Osteoblast (primary cell): ENCODE data around the gene MEGF8. TPM values are rescaled to one million over a fixed set of nuclear protein-coding genes. Genes with fewer than 3 reads are reported as not detected.

Experiments used
- DNase-seq: peaks from one replicate; pipeline ENCODE4 v3.0.0; 2011; ENCODE audit warnings: low spot score, mixed read lengths; ENCODE audit not compliant: insufficient read length; ENCODE audit errors: missing footprints
- H2AFZ ChIP-seq: 2 replicates; pipeline ENCODE4 v1.6.0; 2011; ENCODE audit warnings: mild to moderate bottlenecking, low read length
- H3K27ac ChIP-seq: 2 replicates; pipeline ENCODE4 v1.5.1; 2011; ENCODE audit warnings: mild to moderate bottlenecking, low read depth, low read length, moderate library complexity
- H3K27me3 ChIP-seq: 2 replicates; pipeline ENCODE4 v1.6.0; 2012; ENCODE audit warnings: mild to moderate bottlenecking, control low read depth, inconsistent platforms, low read length, moderate library complexity; ENCODE audit not compliant: insufficient read depth
- H3K36me3 ChIP-seq: 2 replicates; pipeline ENCODE4 v1.5.1; 2011; ENCODE audit warnings: mild to moderate bottlenecking, low read length, control low read depth, moderate library complexity; ENCODE audit not compliant: insufficient read depth
- H3K4me1 ChIP-seq: 2 replicates; pipeline ENCODE4 v1.5.1; 2011; ENCODE audit warnings: mild to moderate bottlenecking, low read length, control low read depth, moderate library complexity; ENCODE audit not compliant: insufficient read depth
- H3K4me2 ChIP-seq: 2 replicates; pipeline ENCODE4 v1.6.0; 2011; ENCODE audit warnings: mild to moderate bottlenecking, low read length; ENCODE audit not compliant: insufficient read depth
- H3K4me3 ChIP-seq: fragments of 200-600 bp; sonication (generic); 3 replicates; pipeline ENCODE4 v1.5.1; 2012; ENCODE audit warnings: mild to moderate bottlenecking, low read length, inconsistent platforms; ENCODE audit not compliant: insufficient read depth
- H3K79me2 ChIP-seq: 2 replicates; pipeline ENCODE4 v1.6.0; 2012; ENCODE audit warnings: mild to moderate bottlenecking, low read length, control low read depth, inconsistent platforms; ENCODE audit not compliant: insufficient read depth
- H3K9me3 ChIP-seq: 2 replicates; pipeline ENCODE4 v1.5.1; 2011; ENCODE audit warnings: low read depth, low read length, control low read depth
- H4K20me1 ChIP-seq: 2 replicates; pipeline ENCODE4 v1.6.0; 2012; ENCODE audit warnings: mild to moderate bottlenecking, low read length, control low read depth; ENCODE audit not compliant: insufficient read depth
- total RNA-seq: library from RNA; depleted of rRNA; stranded (reverse); fragments of >200 nt; gene quantifications from 2 replicates; pipeline ENCODE4 v1.2.3, GENCODE V29; 2012
- TF ChIP-seq, protein P1 (sequence below): IDR thresholded peaks from 2 replicates; pipeline ENCODE4 v1.5.1; 2011; ENCODE audit warnings: mild to moderate bottlenecking, low read depth, low read length, moderate library complexity; ENCODE audit errors: extremely low read depth

The MEGF8 gene
- total RNA-seq, 1 donor = 30.0 TPM

DNA sequence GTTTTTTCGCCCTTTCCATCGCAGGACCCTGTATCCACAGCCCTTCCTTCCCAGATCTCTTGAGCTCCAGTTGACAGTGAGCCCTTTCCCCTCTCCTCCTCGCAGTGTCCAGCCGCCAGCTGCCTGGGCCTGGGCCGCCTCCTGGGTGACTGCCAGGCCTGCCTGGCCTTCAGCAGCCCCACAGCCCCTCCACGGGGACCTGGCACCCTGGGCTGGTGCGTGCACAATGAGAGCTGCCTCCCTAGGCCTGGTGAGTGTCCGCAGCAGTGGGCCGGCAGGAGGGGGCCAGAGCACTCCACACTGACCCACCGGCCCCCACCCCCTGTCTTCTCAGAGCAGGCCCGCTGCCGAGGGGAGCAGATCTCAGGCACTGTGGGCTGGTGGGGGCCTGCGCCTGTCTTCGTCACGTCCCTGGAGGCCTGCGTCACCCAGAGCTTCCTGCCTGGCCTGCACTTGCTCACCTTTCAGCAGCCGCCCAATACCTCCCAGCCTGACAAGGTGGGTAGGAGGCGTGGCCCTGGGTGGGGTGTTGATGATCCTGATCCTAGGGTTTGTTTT is 19.0 kb downstream of the MEGF8 start:
- peaks cover 5% of the 10 kb centered on the region for H3K36me3 ChIP-seq
- no peaks in the 10 kb centered on the region for H3K9me3 ChIP-seq
- H3K27me3 ChIP-seq = no peaks in the 10 kb centered on the region
- H3K4me3 ChIP-seq = no peak overlapping the region
- H3K4me1 ChIP-seq = no peaks in the 10 kb centered on the region
- peak; percentile 9 for DNase-seq
- no peaks in the 10 kb centered on the region for H4K20me1 ChIP-seq
- no peak overlapping the region for H2AFZ ChIP-seq
- H3K4me2 ChIP-seq = no peak overlapping the region
- no peak overlapping the region for H3K27ac ChIP-seq
- no peaks in the 10 kb centered on the region for H3K79me2 ChIP-seq
- TF ChIP-seq, protein P1, sequence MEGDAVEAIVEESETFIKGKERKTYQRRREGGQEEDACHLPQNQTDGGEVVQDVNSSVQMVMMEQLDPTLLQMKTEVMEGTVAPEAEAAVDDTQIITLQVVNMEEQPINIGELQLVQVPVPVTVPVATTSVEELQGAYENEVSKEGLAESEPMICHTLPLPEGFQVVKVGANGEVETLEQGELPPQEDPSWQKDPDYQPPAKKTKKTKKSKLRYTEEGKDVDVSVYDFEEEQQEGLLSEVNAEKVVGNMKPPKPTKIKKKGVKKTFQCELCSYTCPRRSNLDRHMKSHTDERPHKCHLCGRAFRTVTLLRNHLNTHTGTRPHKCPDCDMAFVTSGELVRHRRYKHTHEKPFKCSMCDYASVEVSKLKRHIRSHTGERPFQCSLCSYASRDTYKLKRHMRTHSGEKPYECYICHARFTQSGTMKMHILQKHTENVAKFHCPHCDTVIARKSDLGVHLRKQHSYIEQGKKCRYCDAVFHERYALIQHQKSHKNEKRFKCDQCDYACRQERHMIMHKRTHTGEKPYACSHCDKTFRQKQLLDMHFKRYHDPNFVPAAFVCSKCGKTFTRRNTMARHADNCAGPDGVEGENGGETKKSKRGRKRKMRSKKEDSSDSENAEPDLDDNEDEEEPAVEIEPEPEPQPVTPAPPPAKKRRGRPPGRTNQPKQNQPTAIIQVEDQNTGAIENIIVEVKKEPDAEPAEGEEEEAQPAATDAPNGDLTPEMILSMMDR = no peak

DNA sequence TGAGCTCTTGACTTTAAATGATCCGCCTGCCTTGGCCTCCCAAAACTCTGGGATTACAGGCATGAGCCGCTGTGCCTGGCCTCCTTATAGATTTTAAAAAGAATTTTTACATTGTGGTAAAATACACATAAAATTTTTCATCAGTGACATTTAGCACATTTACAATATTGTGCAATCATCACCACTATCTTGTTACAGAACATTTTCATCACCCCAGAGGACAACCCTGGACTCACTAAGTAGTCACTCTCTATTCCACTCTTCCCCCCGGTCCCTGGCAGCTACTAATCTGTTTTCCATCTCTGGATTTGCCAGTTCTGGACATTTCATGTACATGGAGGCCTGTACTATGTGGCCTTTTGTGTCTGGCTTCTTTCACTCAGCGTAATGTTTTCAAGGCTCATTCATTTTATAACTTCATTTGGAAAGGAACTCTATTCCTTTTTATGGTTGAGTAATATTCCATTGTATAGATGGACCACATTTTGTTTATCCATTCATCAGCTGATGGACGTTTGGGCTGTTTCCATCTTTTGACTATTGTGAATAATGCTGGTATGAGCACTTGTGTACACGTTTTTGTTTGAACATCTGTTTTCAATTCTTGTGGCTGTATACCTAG is 19.9 kb downstream of the MEGF8 start:
- H3K27ac ChIP-seq = no peak overlapping the region
- no peak overlapping the region for H3K4me2 ChIP-seq
- no peaks in the 10 kb centered on the region for H3K27me3 ChIP-seq
- peak; percentile 69 for DNase-seq
- H2AFZ ChIP-seq = no peak overlapping the region
- no peak overlapping the region for H3K4me3 ChIP-seq
- H3K9me3 ChIP-seq = no peaks in the 10 kb centered on the region
- H3K4me1 ChIP-seq = no peaks in the 10 kb centered on the region
- TF ChIP-seq, protein P1 = no peak
- H3K79me2 ChIP-seq = no peaks in the 10 kb centered on the region
- H4K20me1 ChIP-seq = no peaks in the 10 kb centered on the region
- H3K36me3 ChIP-seq = peaks cover 5% of the 10 kb centered on the region

DNA sequence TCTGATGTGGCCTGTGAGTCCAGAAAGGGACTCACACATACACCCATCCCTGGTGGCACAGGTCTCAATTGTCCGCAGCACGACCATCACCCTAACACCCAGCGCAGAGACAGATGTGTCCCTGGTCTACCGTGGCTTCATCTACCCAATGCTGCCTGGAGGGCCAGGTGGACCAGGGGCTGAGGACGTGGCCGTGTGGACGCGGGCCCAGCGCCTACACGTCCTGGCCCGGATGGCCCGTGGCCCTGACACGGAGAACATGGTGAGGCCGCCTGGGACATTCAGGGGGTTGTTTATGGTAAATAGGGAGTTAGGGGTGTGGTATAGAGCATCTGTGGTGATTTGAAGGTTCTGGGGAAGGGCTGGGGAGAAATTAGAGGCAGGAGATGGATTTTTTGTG is 22.8 kb downstream of the MEGF8 start:
- Histone ChIP-seq H3K9me3 (no peaks in the 10 kb centered on the region), H3K4me3 (no peak overlapping the region), H2AFZ (no peak overlapping the region), H3K27me3 (no peaks in the 10 kb centered on the region), H3K4me1 (no peaks in the 10 kb centered on the region), H4K20me1 (no peaks in the 10 kb centered on the region), H3K27ac (no peak overlapping the region), H3K79me2 (no peaks in the 10 kb centered on the region), H3K4me2 (no peak overlapping the region), H3K36me3 (peaks cover 5% of the 10 kb centered on the region)
- DNase-seq = peak; percentile 52
- TF ChIP-seq, protein P1 = no peak

DNA sequence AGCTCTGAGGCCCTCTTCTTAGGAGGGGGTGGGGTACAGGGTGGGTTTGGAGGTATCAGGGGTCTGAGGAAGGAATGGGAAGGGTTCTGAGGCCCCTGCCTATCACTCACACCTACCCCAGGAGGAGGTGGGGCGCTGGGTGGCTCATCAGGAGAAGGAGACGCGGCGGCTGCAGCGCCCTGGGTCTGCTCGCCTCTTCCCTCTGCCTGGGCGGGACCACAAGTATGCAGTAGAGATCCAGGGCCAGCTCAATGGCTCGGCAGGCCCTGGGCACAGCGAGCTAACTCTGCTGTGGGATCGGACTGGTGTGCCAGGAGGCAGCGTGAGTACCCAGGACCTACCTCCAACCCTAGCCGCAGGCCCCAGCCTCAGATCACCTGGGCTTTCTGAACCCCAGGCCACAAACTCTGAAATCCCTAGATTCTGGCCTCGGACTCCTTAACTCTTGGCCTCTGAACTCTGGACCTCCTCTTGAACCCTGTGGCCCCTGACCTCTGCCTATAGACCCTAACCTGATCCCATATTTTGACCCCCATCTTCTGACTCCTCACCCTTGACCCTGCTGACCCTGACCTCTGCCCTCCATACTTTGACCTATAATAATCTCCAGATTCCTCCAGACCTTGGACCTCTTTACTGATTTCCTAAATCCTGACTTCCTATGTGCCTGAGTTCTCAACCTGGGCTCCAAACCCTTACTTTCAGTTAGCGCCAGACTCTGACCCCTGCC is 24.1 kb downstream of the MEGF8 start:
- H2AFZ ChIP-seq = no peak overlapping the region
- peak; percentile 55 for DNase-seq
- no peaks in the 10 kb centered on the region for H3K27me3 ChIP-seq
- H3K4me1 ChIP-seq = no peaks in the 10 kb centered on the region
- H3K4me2 ChIP-seq = no peak overlapping the region
- H3K27ac ChIP-seq = no peak overlapping the region
- TF ChIP-seq, protein P1 = no peak
- no peaks in the 10 kb centered on the region for H4K20me1 ChIP-seq
- no peaks in the 10 kb centered on the region for H3K9me3 ChIP-seq
- H3K79me2 ChIP-seq = no peaks in the 10 kb centered on the region
- peaks cover 5% of the 10 kb centered on the region for H3K36me3 ChIP-seq
- H3K4me3 ChIP-seq = no peak overlapping the region
